HCT116 (cell line): ENCODE measurements around the gene ARL2BP.

Source experiments
- CEBPB ChIP-seq: IDR thresholded peaks from 2 replicates; pipeline ENCODE4 v1.6.1; 2012; ENCODE audit warnings: low read depth
- CTCF ChIP-seq, 3 experiments: fragments of 200-600 bp in 1 of 3; sonication (generic) in 1 of 3; IDR thresholded peaks in 2 of 3; conservative IDR thresholded peaks in 1 of 3; 2 replicates each; pipeline ENCODE4 v1.5.1; 2012 to 2017; ENCODE audit warnings: low read depth in 2 of 3, low read length in 2 of 3, antibody characterized with exemption in 1 of 3, borderline replicate concordance in 1 of 3, control low read depth in 1 of 3, mild to moderate bottlenecking in 1 of 3, mixed read lengths in 1 of 3, mixed run types in 1 of 3, moderate library complexity in 1 of 3; ENCODE audit not compliant: insufficient read depth in 1 of 3
- EZH2 ChIP-seq: fragments of 200-600 bp; sonication (generic); IDR thresholded peaks from 2 replicates; pipeline ENCODE4 v1.6.1; 2017; ENCODE audit warnings: antibody characterized with exemption, mixed run types
- EZH2phosphoT487 ChIP-seq: fragments of 200-600 bp; IDR thresholded peaks from 2 replicates; pipeline ENCODE4 v1.6.1; 2018; ENCODE audit warnings: antibody characterized with exemption, borderline replicate concordance
- POLR2A ChIP-seq: IDR thresholded peaks from 2 replicates; pipeline ENCODE4 v1.7.0; 2011; ENCODE audit warnings: borderline replicate concordance; ENCODE audit not compliant: insufficient read depth, insufficient read length; ENCODE audit errors: extremely low read depth
- POLR2AphosphoS5 ChIP-seq: IDR thresholded peaks from 2 replicates; pipeline ENCODE4 v1.6.1; 2011; ENCODE audit warnings: mild to moderate bottlenecking, low read depth, low read length, moderate library complexity
- RAD21 ChIP-seq: IDR thresholded peaks from 2 replicates; pipeline ENCODE4 v1.6.1; 2012; ENCODE audit warnings: low read depth, mild to moderate bottlenecking
- SRF ChIP-seq: IDR thresholded peaks from 2 replicates; pipeline ENCODE4 v1.6.1; 2012; ENCODE audit warnings: low read depth
- YY1 ChIP-seq: IDR thresholded peaks from 2 replicates; pipeline ENCODE4 v1.6.1; 2011; ENCODE audit warnings: low read length, low read depth, moderate library complexity, mild to moderate bottlenecking; ENCODE audit not compliant: insufficient replicate concordance; ENCODE audit errors: extremely low read depth
- ZNF274 ChIP-seq: fragments of 200-500 bp; sonication (Bioruptor generic); IDR thresholded peaks from 2 replicates; pipeline ENCODE4 v1.6.1; 2014; ENCODE audit warnings: mild to moderate bottlenecking, low read depth, low read length, inconsistent platforms
- TF ChIP-seq, protein P1 (sequence below): IDR thresholded peaks from 2 replicates; pipeline ENCODE4 v1.6.1; 2012

- no peak for TF ChIP-seq CTCF (IDR thresholded peaks at IDR 0.05 in 2 of 3, conservative IDR thresholded peaks at IDR 0.05 in 1 of 3; ENCODE audit: borderline replicate concordance in 1 of 3, insufficient read depth in 1 of 3, low read depth in 2 of 3, low read length in 2 of 3)
- no peak for TF ChIP-seq POLR2AphosphoS5
- no peak for TF ChIP-seq EZH2
- TF ChIP-seq YY1 = no peak
- no peak for TF ChIP-seq ZNF274
- TF ChIP-seq CEBPB = no peak
- no peak for TF ChIP-seq SRF
- TF ChIP-seq POLR2A = no peak
- TF ChIP-seq, protein P1, sequence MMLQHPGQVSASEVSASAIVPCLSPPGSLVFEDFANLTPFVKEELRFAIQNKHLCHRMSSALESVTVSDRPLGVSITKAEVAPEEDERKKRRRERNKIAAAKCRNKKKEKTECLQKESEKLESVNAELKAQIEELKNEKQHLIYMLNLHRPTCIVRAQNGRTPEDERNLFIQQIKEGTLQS = no peak
- no peak for TF ChIP-seq RAD21
- TF ChIP-seq EZH2phosphoT487 = no peak
Measured at GRCh38 chr16:57273826-57274225, 28.8 kb downstream of the ARL2BP start.
